Hematopoietic multipotent progenitor cell treated with erythropoietin and hydrocortisone succinate and interleukin-3 and kit ligand, for 17 days (in vitro differentiated cells): ENCODE data around the gene FRMD8.

Experiments used
- DNase-seq: peaks from one replicate; pipeline ENCODE4 v3.0.0-alpha.2; 2015; ENCODE audit warnings: low spot score

The FRMD8 gene

DNA sequence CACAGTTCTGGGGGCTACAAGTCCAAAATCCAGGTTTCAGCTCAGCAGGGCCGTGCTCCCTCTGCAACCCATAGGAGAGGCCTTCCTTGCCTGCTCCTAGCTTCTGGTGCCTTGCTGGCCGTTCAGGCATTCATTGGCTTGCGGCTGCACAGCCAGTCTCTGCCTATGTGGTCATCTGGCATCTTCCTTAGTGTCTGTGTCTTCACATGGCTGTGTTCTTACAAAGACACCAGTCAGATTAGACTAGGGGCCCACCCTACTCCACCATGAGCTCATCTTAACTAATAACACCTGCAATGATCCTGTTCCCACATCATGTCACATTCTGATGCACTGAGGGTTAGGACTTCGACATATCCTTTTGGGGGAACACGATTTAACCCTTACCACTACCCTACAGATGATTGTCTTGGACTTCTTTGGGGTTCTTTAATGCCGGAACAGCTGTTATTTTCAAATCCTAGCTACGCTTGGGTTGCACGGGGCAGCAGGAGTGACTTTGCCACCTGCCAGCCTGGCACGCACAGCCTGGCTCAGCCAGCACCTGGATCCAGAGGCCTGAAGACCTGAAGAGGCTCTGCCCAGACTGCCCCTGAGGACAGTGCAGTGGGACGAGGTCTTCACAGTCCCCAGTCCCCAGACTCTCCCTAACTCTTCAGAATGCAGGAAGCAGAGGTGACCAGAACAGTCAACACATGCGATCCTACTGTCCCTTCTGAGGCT is 28.5 kb downstream of the FRMD8 start:
- DNase-seq = peak; percentile 31

- no peak for DNase-seq
Observed at GRCh38 chr11:65415499-65416340, 29.3 kb downstream of the FRMD8 start.

DNA sequence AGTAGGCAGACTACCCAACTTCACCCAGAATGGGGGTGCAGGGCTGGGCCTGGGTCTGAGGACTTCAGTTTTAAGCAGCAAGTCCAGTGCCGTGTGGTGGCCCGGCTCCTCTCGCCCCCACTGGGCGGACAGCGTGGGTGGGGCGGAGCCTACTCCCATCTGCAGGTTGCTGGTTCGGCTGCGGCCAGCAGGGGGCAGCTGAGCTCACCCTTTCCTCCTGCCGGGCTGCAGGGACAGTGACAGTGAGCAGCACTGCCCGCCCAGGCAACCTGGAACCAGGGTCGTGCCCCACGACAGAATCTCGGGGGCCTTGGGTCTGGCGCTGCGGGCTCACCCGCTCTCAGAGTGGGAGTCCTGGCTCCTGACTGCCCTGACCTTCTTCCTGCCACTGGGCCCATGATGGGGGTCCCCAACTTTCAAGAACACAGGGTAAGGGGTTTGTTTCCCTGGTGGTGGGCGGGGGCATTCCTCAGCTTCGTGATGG is 29.9 kb downstream of the FRMD8 start:
- DNase-seq = peak; percentile 96

GRCh38 chr11:65416841-65417701 is 30.6 kb downstream of the FRMD8 start:
- DNase-seq = peak; percentile 79

DNA sequence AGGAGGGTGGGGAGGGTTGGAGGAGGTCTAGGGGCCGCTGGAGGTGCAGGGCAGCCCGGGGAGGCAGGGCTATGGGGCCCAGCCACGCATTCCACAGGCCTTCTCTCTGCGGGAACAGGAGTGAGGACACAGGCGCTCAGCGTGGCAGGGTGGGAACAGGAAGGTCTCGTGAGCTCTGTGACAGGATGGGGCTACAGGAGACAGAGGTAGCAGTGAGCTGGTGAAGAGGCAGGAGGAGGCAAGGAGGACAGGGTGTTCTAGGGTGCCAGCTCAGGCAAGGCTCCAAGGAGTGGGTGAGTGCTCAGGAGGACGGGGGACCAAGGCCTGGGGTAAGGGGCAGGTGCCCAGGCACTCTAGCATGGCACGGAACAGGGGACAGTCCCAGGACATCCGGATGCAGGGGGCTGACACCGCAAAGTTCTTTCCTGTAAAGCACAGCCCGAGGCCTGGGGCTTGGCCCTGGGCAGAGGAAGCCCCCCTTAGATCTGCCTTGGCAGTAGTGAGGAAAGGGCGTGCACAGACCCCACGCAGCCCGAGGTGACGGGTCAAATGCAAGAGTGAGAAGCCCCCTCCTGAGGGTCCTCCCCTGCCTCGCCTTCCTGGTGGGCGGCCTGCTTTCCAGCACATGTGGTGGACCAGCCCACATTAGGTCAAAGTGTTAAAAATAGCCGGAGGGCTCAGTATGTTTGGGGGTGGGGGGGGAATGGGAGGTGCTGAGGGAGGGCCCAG is 31.4 kb downstream of the FRMD8 start:
- DNase-seq = peak; percentile 81

DNA sequence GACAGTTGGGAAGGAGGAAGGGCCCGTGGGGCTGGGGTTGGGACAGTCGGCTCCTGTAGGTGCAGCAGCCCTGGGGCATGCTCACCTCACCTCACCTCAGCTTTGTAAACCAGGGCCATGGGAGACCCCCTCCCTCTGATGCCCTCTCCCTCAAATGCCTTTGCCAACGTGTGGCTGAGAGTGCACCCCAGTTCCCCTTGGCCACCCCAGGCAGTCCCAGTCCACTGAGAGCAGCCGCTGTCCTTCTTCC is 31.9 kb downstream of the FRMD8 start:
- DNase-seq = no peak

- peak; percentile 98 for DNase-seq
Observed at GRCh38 chr11:65418681-65419459, 32.4 kb downstream of the FRMD8 start.

DNA sequence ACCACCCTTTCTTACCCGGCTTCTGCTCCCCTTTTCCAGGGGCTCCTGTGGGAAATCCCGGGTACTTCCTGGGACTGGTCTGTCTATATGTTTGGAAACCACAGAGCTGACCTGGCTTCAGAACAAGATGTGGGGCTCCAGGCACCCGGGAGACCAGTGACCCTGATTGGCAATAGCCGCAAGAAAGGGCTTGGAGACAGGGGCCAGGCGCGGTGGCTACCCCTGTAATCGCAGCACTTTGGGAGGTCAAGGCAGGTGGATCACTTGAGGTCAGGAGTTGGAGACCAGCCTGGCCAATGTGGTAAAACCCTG is 33.0 kb downstream of the FRMD8 start:
- no peak for DNase-seq

DNA sequence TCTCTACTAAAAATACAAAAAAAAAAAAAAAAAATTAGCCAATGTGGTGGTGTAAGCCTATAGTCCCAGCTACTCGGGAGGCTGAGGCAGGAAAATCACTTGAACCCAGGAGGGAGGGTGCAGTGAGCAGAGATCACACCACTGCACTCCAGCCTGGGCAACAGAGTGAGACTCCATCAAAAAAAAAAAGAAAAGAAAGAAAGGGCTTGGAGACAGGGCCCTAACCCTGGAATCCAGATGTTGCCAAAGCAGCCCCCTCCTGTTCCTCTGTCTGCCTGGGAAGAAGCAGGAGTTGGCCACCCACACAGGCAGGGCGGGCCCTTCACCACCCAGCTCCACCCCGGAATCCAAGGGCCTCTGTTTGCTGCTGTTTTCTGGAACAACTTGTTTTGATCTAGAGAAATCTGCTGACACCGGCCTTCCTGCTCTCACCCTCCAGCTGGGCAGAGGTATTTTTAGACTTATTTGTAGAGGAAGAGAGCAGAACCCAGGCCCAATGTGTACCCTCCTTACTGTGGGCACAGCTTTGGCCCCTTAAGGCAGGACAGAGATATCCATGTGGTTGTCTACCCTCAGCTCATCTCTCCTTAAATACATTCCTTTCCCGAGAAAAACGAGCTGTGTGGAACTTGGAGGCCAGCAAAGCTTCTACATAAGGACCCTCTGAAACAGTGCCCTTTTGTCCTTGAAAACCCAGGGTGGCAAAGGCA is 33.5 kb downstream of the FRMD8 start:
- DNase-seq = peak; percentile 95

DNA sequence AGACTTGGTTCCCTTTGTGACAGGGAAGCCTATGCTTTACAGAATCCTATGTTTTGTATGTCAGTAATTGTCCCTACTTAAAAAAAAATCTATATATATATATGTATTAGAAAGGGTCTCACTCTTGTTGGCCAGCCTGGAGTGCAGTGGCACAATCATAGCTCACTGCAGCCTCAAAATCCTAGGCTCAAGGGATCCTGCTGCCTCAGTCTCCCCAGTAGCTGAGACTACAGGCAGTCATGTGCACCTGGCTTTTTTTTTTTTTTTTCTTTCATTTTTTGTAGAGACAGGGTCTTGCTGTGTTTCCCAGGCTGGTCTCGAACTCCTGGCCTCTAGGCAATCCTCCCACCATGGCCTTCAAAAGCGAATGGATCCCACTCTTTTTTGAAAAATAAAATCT is 34.1 kb downstream of the FRMD8 start:
- DNase-seq = no peak

GRCh38 chr11:65420979-65421793 is 34.7 kb downstream of the FRMD8 start:
- DNase-seq = peak; percentile 96

DNA sequence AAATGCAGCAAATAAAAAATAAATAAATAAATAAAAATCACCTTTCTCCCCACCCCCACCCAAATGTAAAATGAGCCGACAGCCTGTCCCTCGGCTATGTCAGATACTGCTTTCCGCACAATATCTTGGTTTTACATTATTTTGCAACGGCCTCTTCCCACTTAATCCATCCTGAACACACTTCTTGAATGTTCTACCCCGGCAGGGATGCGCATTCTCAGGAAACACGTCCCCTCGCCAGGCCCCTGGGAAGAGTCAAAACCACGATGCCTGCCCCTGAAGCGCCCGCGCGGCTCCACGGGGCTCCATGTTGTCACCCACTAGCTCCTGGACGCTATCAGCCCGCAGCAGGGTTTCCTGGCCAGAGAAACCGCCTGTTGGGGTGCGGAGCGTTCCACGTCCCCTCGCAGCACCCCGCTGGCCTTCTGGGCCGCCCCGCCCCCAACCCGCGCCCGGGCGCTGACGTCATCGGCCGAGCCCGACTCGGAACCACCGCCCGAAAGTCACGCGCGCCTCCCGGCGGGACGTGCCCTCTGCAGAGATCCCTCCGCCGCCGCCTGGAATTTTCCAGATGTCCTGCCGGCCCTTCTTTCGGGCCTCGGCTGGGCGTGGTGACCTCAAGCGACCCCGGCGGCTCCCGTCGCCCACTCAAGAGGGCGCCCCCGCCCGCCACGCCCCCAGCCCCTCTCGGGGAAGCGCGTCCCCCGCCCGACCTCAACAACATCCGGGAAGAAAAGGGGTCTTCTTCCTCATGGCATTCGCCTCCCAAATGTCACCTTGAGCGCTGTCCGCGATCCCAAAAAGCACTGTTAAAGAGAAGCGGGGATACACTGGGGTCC is 35.6 kb downstream of the FRMD8 start:
- peak; percentile 98 for DNase-seq

- DNase-seq = peak; percentile 96
Observed at GRCh38 chr11:65422633-65423515, 36.4 kb downstream of the FRMD8 start, which contains the start of gene NEAT1. Gene NEAT1, plus strand, starts transcription at chr11:65422798.

DNA sequence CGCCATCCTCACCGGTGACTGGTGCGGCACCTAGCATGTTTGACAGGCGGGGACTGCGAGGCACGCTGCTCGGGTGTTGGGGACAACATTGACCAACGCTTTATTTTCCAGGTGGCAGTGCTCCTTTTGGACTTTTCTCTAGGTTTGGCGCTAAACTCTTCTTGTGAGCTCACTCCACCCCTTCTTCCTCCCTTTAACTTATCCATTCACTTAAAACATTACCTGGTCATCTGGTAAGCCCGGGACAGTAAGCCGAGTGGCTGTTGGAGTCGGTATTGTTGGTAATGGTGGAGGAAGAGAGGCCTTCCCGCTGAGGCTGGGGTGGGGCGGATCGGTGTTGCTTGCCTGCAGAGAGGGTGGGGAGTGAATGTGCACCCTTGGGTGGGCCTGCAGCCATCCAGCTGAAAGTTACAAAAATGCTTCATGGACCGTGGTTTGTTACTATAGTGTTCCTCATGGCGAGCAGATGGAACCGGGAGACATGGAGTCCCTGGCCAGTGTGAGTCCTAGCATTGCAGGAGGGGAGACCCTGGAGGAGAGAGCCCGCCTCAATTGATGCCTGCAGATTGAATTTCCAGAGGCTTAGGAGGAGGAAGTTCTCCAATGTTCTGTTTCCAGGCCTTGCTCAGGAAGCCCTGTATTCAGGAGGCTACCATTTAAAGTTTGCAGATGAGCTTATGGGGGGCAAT is 37.2 kb downstream of the FRMD8 start:
- peak; percentile 83 for DNase-seq

- DNase-seq = peak; percentile 84
Observed at GRCh38 chr11:65424205-65425104, 38.0 kb downstream of the FRMD8 start.
